Measurements from ENCODE around the gene GMCL2. TPM values are rescaled to one million over a fixed set of nuclear protein-coding genes. Genes with fewer than 3 reads are reported as not detected.

Gene GMCL2
- total and polyA plus RNA-seq, 9 of the 15 experiments (the other 6 are each of a cell fraction or from before 2014, with no cell fraction given) = 0.04 TPM; not detected in 8

- H3K27me3 ChIP-seq (ENCODE audit: control insufficient read depth in 2 of 2, insufficient read depth in 2 of 2, low read length in 2 of 2) = no peaks in the 10 kb centered on the region
- DNase-seq (ENCODE audit: extremely low read depth in 1 of 4, low spot score in 3 of 4) (no peak), ATAC-seq (no peak), FAIRE-seq (no peak)
- H4K20me1 ChIP-seq (replicated peaks; ENCODE audit: control insufficient read depth, insufficient read depth, low read length) = no peaks in the 10 kb centered on the region
- in situ Hi-C loops (cut with MboI) = no loop called here
- peak overlapping the region in 1 of 2 experiments; percentile 43; a peak in 1 of 4 replicates for H3K9ac ChIP-seq (ENCODE audit: insufficient read depth in 1 of 2, low read depth in 2 of 2, low read length in 2 of 2)
- peaks cover 71% of the 10 kb centered on the region for H3K36me3 ChIP-seq (ENCODE audit: control insufficient read depth, insufficient read depth, low read length)
- no peak overlapping the region for H3K27ac ChIP-seq (ENCODE audit: extremely low read depth, low read depth, low read length)
- no peaks in the 10 kb centered on the region for H3K9me3 ChIP-seq (replicated peaks; ENCODE audit: control insufficient read depth, insufficient read depth, low read depth, low read length)
- H3K4me2 ChIP-seq (ENCODE audit: insufficient read depth, low read length) = no peak overlapping the region
- CTCF ChIA-PET (ENCODE audit: low intra/inter-chr PET ratio) = no interaction called here
- BruUV-seq (replicated peaks) = no TSS peak
- peaks cover 19 to 40% of the 10 kb centered on the region in 2 experiments; a peak in 4 of 5 replicates for H3K4me1 ChIP-seq (replicated peaks in 1 of 2; ENCODE audit: control insufficient read depth in 2 of 2, insufficient read depth in 2 of 2, low read length in 2 of 2)
- WGBS (ENCODE audit: insufficient coverage, low coverage, missing lambda C conversion rate) = 95% methylated on average over 11 of the region's 11 CpGs
- POLR2A ChIA-PET = interaction anchor here (0.6 to 13.2 kb wide), 3 partner anchors 17 to 337 kb away, joined by 3 to 162 read pairs (median 13); partner anchors contain the start of gene HNRNPAB
- intact Hi-C loops (cut with micrococcal nuclease) = no loop called here
- peaks cover 35% of the 10 kb centered on the region for H3K79me2 ChIP-seq (ENCODE audit: control insufficient read depth, insufficient read depth, low read length)
- no peaks in the 10 kb centered on the region for H3K9me1 ChIP-seq (ENCODE audit: control insufficient read depth, insufficient read depth, low read length)
- H2AFZ ChIP-seq (ENCODE audit: low read depth, low read length) = no peak overlapping the region
- no peak overlapping the region for H3K4me3 ChIP-seq
- TF ChIP-seq ZFP30 (CRISPR knock-in tag; IDR thresholded peaks at IDR 0.05; ENCODE audit: borderline replicate concordance) (no peak), ZNF174 (CRISPR knock-in tag; IDR thresholded peaks at IDR 0.05) (no peak), ZNF395 (CRISPR knock-in tag; IDR thresholded peaks at IDR 0.05) (no peak), GTF2B (IDR thresholded peaks at IDR 0.05; ENCODE audit: extremely low read depth, insufficient read length) (no peak), ZC3H11A (IDR thresholded peaks at IDR 0.05; ENCODE audit: low read depth, low read length) (no peak), RBM25 (IDR thresholded peaks at IDR 0.05; ENCODE audit: low read depth, low read length, severe bottlenecking) (no peak), ZNF311 (CRISPR knock-in tag; IDR thresholded peaks at IDR 0.05) (no peak), ATF1 (CRISPR knock-in tag; IDR thresholded peaks at IDR 0.05) (no peak), ATF1 (tag; IDR thresholded peaks at IDR 0.05) (no peak), CSDE1 (IDR thresholded peaks at IDR 0.05) (no peak), MBD1 (CRISPR knock-in tag; IDR thresholded peaks at IDR 0.05) (no peak), L3MBTL2 (IDR thresholded peaks at IDR 0.05) (no peak), ZNF408 (CRISPR knock-in tag; IDR thresholded peaks at IDR 0.05; ENCODE audit: low read depth) (no peak), NCOA1 (IDR thresholded peaks at IDR 0.05; ENCODE audit: low read depth) (no peak), STAT6 (CRISPR knock-in tag; IDR thresholded peaks at IDR 0.05) (no peak), ETV1 (tag; conservative IDR thresholded peaks at IDR 0.05; ENCODE audit: low read depth) (no peak), KDM1A (IDR thresholded peaks at IDR 0.05) (no peak), RFX5 (IDR thresholded peaks at IDR 0.05; ENCODE audit: low read depth, low read length) (no peak)
Observed at GRCh38 chr5:178228609-178229008, 41.4 kb upstream of the GMCL2 start.

Data from K562 (cell line).